ENCODE data around the gene TNC.

- TF ChIP-seq POLR2A (IDR thresholded peaks at IDR 0.05; ENCODE audit: low read depth, low read length), result no peak
- TF ChIP-seq PAX5 (IDR thresholded peaks at IDR 0.05; ENCODE audit: insufficient read depth, low read length, severe bottlenecking), result no peak
- no peak for TF ChIP-seq POLR2AphosphoS5 (IDR thresholded peaks at IDR 0.05; ENCODE audit: low read depth, low read length)
- no peak for TF ChIP-seq POU2F2 (IDR thresholded peaks at IDR 0.05; ENCODE audit: low read depth, low read length)
Measured at GRCh38 chr9:115036691-115037090, 81.3 kb downstream of the TNC start.
